ENCODE data around the gene KRTAP10-3.
"Not testable (repeated sequence)": the region's sequence is repeated elsewhere in the genome, so short reads cannot be mapped to it uniquely, and the experiment has no call there.

KRTAP10-3 gene

GRCh38 chr21:44569861-44570517 is 11.4 kb upstream of the KRTAP10-3 start:
- DNase-seq = no peak

- DNase-seq = no peak
Measured at GRCh38 chr21:44568667-44569556, 10.3 kb upstream of the KRTAP10-3 start.

- DNase-seq = no peak
Measured at GRCh38 chr21:44568261-44568660, 9.7 kb upstream of the KRTAP10-3 start.

GRCh38 chr21:44567481-44568171 is 9.0 kb upstream of the KRTAP10-3 start:
- no peak for DNase-seq

- no peak for DNase-seq
Measured at GRCh38 chr21:44566403-44566802, 7.8 kb upstream of the KRTAP10-3 start.

- no peak for DNase-seq
Measured at GRCh38 chr21:44564886-44565598, 6.4 kb upstream of the KRTAP10-3 start.

- DNase-seq = no peak
Measured at GRCh38 chr21:44564099-44564498, 5.5 kb upstream of the KRTAP10-3 start.

GRCh38 chr21:44558329-44558675 is 293 bp downstream of the KRTAP10-3 start:
- DNase-seq = not testable (repeated sequence)

- no peak for DNase-seq
Measured at GRCh38 chr21:44557491-44558328, 885 bp downstream of the KRTAP10-3 start.

GRCh38 chr21:44556879-44557278 is 1.7 kb downstream of the KRTAP10-3 start:
- no peak for DNase-seq

GRCh38 chr21:44555200-44555875 is 3.3 kb downstream of the KRTAP10-3 start:
- DNase-seq = no peak

GRCh38 chr21:44552681-44553080 is 5.9 kb downstream of the KRTAP10-3 start:
- DNase-seq = no peak

GRCh38 chr21:44552136-44552535 is 6.5 kb downstream of the KRTAP10-3 start:
- DNase-seq = no peak

GRCh38 chr21:44551340-44551961 is 7.1 kb downstream of the KRTAP10-3 start, which contains the start of gene KRTAP10-2:
Gene KRTAP10-2 (minus strand): TSS chr21:44551505. CDS start chr21:44551458, 47 bp downstream.
- no peak for DNase-seq

GRCh38 chr21:44550807-44551206 is 7.8 kb downstream of the KRTAP10-3 start:
- no peak for DNase-seq

- not testable (repeated sequence) for DNase-seq
Measured at GRCh38 chr21:44550285-44550684, 8.3 kb downstream of the KRTAP10-3 start.

GRCh38 chr21:44549525-44550211 is 8.9 kb downstream of the KRTAP10-3 start:
- no peak for DNase-seq

GRCh38 chr21:44548922-44549321 is 9.7 kb downstream of the KRTAP10-3 start:
- no peak for DNase-seq

GRCh38 chr21:44548381-44548780 is 10.2 kb downstream of the KRTAP10-3 start:
- no peak for DNase-seq

- no peak for DNase-seq
Measured at GRCh38 chr21:44547656-44548331, 10.8 kb downstream of the KRTAP10-3 start.

All from T1000 (cell line).